Loucy (cell line): Measurements from ENCODE around the gene GRIN2A.

Experiments
- EZH2phosphoT487 ChIP-seq: fragments of 200-600 bp; IDR thresholded peaks from 2 replicates; pipeline ENCODE4 v1.6.1; 2018; ENCODE audit warnings: antibody characterized with exemption, mild to moderate bottlenecking, moderate library complexity, borderline replicate concordance
- TF ChIP-seq, protein P1 (sequence below): fragments of 200-600 bp; sonication (generic); conservative IDR thresholded peaks from 2 replicates; pipeline ENCODE4 v1.5.1; 2014; ENCODE audit warnings: mild to moderate bottlenecking, antibody characterized with exemption, low read length

DNA sequence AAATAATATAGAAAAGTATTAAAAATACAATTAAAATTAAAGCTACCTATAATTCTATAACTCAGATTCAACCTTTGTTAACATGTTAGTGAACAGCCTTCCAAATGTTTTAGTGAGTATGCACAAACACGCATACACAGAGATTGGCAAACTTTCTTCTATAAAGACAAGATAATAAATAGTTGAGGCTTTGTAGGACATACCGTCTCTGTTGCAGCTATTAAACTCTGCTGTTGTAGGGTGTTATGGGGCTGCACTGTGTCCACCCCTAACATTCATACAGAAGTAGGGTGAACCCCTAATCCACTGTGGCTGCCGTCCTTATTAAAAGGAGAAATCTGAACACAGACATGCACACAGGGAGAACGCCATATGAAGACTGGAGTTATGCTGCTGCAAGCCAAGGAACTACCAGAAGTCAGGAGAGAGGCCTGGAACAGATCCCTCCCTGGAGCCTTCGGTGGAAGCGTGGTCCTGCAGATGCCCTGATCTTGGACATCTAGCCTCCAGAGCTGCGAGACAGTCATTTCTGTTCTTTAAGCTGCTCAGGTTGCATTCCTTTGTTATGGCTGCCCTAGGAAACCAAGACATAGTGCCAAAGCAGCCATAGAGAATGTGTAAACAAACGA lies 383.2 kb downstream of the GRIN2A start:
- TF ChIP-seq, protein P1, sequence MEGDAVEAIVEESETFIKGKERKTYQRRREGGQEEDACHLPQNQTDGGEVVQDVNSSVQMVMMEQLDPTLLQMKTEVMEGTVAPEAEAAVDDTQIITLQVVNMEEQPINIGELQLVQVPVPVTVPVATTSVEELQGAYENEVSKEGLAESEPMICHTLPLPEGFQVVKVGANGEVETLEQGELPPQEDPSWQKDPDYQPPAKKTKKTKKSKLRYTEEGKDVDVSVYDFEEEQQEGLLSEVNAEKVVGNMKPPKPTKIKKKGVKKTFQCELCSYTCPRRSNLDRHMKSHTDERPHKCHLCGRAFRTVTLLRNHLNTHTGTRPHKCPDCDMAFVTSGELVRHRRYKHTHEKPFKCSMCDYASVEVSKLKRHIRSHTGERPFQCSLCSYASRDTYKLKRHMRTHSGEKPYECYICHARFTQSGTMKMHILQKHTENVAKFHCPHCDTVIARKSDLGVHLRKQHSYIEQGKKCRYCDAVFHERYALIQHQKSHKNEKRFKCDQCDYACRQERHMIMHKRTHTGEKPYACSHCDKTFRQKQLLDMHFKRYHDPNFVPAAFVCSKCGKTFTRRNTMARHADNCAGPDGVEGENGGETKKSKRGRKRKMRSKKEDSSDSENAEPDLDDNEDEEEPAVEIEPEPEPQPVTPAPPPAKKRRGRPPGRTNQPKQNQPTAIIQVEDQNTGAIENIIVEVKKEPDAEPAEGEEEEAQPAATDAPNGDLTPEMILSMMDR = no peak
- no peak for TF ChIP-seq EZH2phosphoT487
